Measurements from ENCODE around the gene ZBED2. TPM values are rescaled to one million over a fixed set of nuclear protein-coding genes. Genes with fewer than 3 reads are reported as not detected.

ZBED2 gene
- total and polyA plus RNA-seq, 2 of the 8 experiments (the other 6 are each of a cell fraction or from before 2014, with no cell fraction given), result not detected

GRCh38 chr3:111639316-111639715 lies 44.2 kb upstream of the ZBED2 start:
- no peak overlapping the region for H2AK5ac ChIP-seq (ENCODE audit: low read depth, low read length)
- H3K4me3 ChIP-seq (ENCODE audit: extremely low read depth in 1 of 4, insufficient read depth in 2 of 4, low read depth in 3 of 4, low read length in 4 of 4), result no peak overlapping the region
- H3K4ac ChIP-seq (replicated peaks; ENCODE audit: insufficient read length, low read depth, low read length), result no peak overlapping the region
- no peak for FAIRE-seq
- no peak overlapping the region for H3K27ac ChIP-seq (ENCODE audit: low read depth, low read length)
- H4K8ac ChIP-seq (ENCODE audit: extremely low read depth, insufficient read depth, low read length), result no peak overlapping the region
- TF ChIP-seq MAX (IDR thresholded peaks at IDR 0.05) (no peak), EGR1 (IDR thresholded peaks at IDR 0.05; ENCODE audit: borderline replicate concordance, low read depth, low read length) (no peak), FOSL1 (IDR thresholded peaks at IDR 0.05; ENCODE audit: insufficient read depth, low read depth, low read length) (no peak), USF2 (IDR thresholded peaks at IDR 0.05; ENCODE audit: low read length) (no peak), POLR2A (IDR thresholded peaks at IDR 0.05; ENCODE audit: control extremely low read depth in 1 of 2, low read depth in 2 of 2, low read length in 2 of 2) (no peak), SUZ12 (IDR thresholded peaks at IDR 0.05; ENCODE audit: low read length) (no peak), NRF1 (IDR thresholded peaks at IDR 0.05; ENCODE audit: low read depth, low read length) (no peak), KDM1A (IDR thresholded peaks at IDR 0.05; ENCODE audit: borderline replicate concordance, low read length) (no peak), ASH2L (IDR thresholded peaks at IDR 0.05; ENCODE audit: low read length) (no peak), ZNF274 (IDR thresholded peaks at IDR 0.05; ENCODE audit: borderline replicate concordance, extremely low read depth, low read length) (no peak), RBBP5 (IDR thresholded peaks at IDR 0.05; ENCODE audit: borderline replicate concordance, low read depth, low read length) (no peak), SP2 (IDR thresholded peaks at IDR 0.05; ENCODE audit: low read length) (no peak), CEBPB (IDR thresholded peaks at IDR 0.05; ENCODE audit: low read depth, low read length) (no peak)
- no peak overlapping the region for H3K14ac ChIP-seq (ENCODE audit: insufficient read length)
- H3K56ac ChIP-seq (replicated peaks; ENCODE audit: insufficient read length, low read depth, low read length), result no peak overlapping the region
- no peak overlapping the region for H4K91ac ChIP-seq (replicated peaks; ENCODE audit: insufficient read length, low read length)
- no peaks in the 10 kb centered on the region for H3K23me2 ChIP-seq (ENCODE audit: low read depth, low read length)
- CTCF ChIA-PET (ENCODE audit: partially characterized antibody), result interaction anchor here (2.0 kb wide), 1 partner anchor 52 kb away, joined by 5 read pairs; no protein-coding TSS in a partner anchor
- H3K36me3 ChIP-seq (ENCODE audit: control insufficient read depth in 2 of 4, insufficient read depth in 4 of 4, low read length in 3 of 4), result no peaks in the 10 kb centered on the region
- no peak overlapping the region for H2BK20ac ChIP-seq (ENCODE audit: low read length)
- H3K18ac ChIP-seq (ENCODE audit: extremely low read depth, low read length), result no peak overlapping the region
- H3K4me1 ChIP-seq (replicated peaks in 1 of 4; ENCODE audit: control insufficient read depth in 3 of 4, insufficient read depth in 4 of 4, low read length in 3 of 4), result no peaks in the 10 kb centered on the region
- peak overlapping the region; percentile 31; the same call in 1 of the 2 replicates for H2AFZ ChIP-seq (ENCODE audit: low read length)
- H3K23ac ChIP-seq (ENCODE audit: insufficient read length), result no peak overlapping the region
- H4K20me1 ChIP-seq (replicated peaks in 1 of 2; ENCODE audit: control insufficient read depth in 1 of 2, insufficient read depth in 2 of 2, low read length in 2 of 2), result no peaks in the 10 kb centered on the region
- H2BK120ac ChIP-seq (replicated peaks; ENCODE audit: low read depth, low read length), result no peak overlapping the region
- no peaks in the 10 kb centered on the region for H3K79me1 ChIP-seq (ENCODE audit: low read depth, low read length)
- POLR2A ChIA-PET (ENCODE audit: partially characterized antibody), result no interaction called here
- no peak overlapping the region for H2BK5ac ChIP-seq (ENCODE audit: low read depth, low read length)
- no peaks in the 10 kb centered on the region for H3K9me3 ChIP-seq (ENCODE audit: insufficient read depth in 2 of 2, low read depth in 1 of 2, low read length in 1 of 2)
- H2BK12ac ChIP-seq (ENCODE audit: low read depth, low read length), result no peak overlapping the region
- H2BK15ac ChIP-seq (ENCODE audit: low read length), result no peak overlapping the region
- H3K27me3 ChIP-seq (replicated peaks in 1 of 4; ENCODE audit: control insufficient read depth in 3 of 4, extremely low read depth in 1 of 4, insufficient read depth in 3 of 4, low read length in 3 of 4), result no peaks in the 10 kb centered on the region
- 84% methylated on average over 4 of the region's 4 CpGs; no CpG with 5 or more reads in 1 of the 2 experiments for WGBS, 2 experiments (ENCODE audit: extremely low coverage in 1 of 2, insufficient coverage in 1 of 2, insufficient read length in 1 of 2, insufficient replicate concordance in 2 of 2, low coverage in 1 of 2, low lambda C conversion rate in 2 of 2, missing lambda C conversion rate in 1 of 2)
- H3K79me2 ChIP-seq (ENCODE audit: control insufficient read depth in 1 of 2, insufficient read depth in 2 of 2, low read length in 2 of 2), result no peaks in the 10 kb centered on the region
- no peak for DNase-seq (ENCODE audit: low read depth in 1 of 2, low spot score in 2 of 2)
- no peak overlapping the region for H4K5ac ChIP-seq (ENCODE audit: insufficient read length, low read depth, low read length)
- no peak overlapping the region for H3K9ac ChIP-seq (replicated peaks in 1 of 4; ENCODE audit: extremely low read depth in 1 of 4, low read depth in 3 of 4, low read length in 3 of 4)
- H3K4me2 ChIP-seq (ENCODE audit: insufficient read depth in 1 of 2, low read depth in 2 of 2, low read length in 2 of 2), result no peak overlapping the region

Data from H1 (cell line).